DND-41 (cell line): ENCODE measurements around the gene PTPN4.

Source experiments
- CTCF ChIP-seq: IDR thresholded peaks from 2 replicates; pipeline ENCODE4 v1.5.1; 2012; ENCODE audit warnings: borderline replicate concordance, low read length, moderate library complexity, mild to moderate bottlenecking; ENCODE audit not compliant: poor library complexity, severe bottlenecking; ENCODE audit errors: extremely low read depth
- EZH2 ChIP-seq: IDR thresholded peaks from 3 replicates; pipeline ENCODE4 v1.6.1; 2012; ENCODE audit warnings: borderline replicate concordance, low read depth, mild to moderate bottlenecking, moderate library complexity, low read length, inconsistent platforms; ENCODE audit not compliant: severe bottlenecking

GRCh38 chr2:119723186-119723585 lies 36.5 kb upstream of the PTPN4 start:
- TF ChIP-seq CTCF (no peak), EZH2 (no peak)
